GM10248 (cell line): ENCODE results near the gene CAMK2G.

Experiments
- CTCF ChIA-PET: fragments of 300-600 bp; sonication (Branson Sonifier 250); formaldehyde crosslinking; extraction: SDS; loops from one replicate; lab custom pipeline; 2021; ENCODE audit warnings: antibody characterized with exemption; lab: Yijun Ruan, JAX
- POLR2A ChIA-PET: fragments of 350-650 bp; sonication (Branson Sonifier 250); formaldehyde crosslinking; extraction: SDS; loops from one replicate; lab custom pipeline; 2020; ENCODE audit warnings: antibody characterized with exemption; lab: Yijun Ruan, JAX
- DNase-seq: peaks from one replicate; pipeline ENCODE4 v3.0.0; 2012; ENCODE audit errors: extremely low spot score
- TF ChIP-seq, protein P1 (sequence below): IDR thresholded peaks from 2 replicates; pipeline ENCODE4 v1.5.1; 2012; ENCODE audit warnings: mild to moderate bottlenecking, low read depth; ENCODE audit errors: extremely low read depth, missing control alignments, control extremely low read depth

CAMK2G gene

DNA sequence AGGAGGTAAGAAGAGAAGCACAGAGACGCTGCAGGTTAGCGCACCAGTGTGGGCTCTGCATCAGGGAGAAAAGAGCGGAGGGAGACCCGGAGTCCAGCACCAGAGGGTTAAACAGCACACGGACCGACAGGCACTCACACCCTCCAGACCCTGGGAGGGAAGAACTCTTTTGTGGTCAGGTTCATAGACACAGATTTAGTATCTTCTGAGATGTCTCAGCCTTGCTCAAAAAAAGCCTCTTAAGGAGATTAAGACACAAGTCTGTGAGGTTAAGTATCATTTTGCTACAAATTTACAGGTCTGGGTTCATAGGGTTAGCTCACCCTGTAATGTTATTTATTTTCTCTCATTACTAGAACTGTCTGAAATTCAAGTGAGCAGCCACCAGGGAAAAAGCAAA, 46.2 kb downstream of the CAMK2G start:
- no peak for DNase-seq
- ChIA-PET POLR2A (no interaction called here), CTCF (interaction anchor here (0.9 to 1.6 kb wide), 6 partner anchors 9 to 51 kb away, joined by 3 to 10 read pairs (median 3); no protein-coding TSS in a partner anchor)
- TF ChIP-seq, protein P1, sequence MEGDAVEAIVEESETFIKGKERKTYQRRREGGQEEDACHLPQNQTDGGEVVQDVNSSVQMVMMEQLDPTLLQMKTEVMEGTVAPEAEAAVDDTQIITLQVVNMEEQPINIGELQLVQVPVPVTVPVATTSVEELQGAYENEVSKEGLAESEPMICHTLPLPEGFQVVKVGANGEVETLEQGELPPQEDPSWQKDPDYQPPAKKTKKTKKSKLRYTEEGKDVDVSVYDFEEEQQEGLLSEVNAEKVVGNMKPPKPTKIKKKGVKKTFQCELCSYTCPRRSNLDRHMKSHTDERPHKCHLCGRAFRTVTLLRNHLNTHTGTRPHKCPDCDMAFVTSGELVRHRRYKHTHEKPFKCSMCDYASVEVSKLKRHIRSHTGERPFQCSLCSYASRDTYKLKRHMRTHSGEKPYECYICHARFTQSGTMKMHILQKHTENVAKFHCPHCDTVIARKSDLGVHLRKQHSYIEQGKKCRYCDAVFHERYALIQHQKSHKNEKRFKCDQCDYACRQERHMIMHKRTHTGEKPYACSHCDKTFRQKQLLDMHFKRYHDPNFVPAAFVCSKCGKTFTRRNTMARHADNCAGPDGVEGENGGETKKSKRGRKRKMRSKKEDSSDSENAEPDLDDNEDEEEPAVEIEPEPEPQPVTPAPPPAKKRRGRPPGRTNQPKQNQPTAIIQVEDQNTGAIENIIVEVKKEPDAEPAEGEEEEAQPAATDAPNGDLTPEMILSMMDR, result no peak

DNA sequence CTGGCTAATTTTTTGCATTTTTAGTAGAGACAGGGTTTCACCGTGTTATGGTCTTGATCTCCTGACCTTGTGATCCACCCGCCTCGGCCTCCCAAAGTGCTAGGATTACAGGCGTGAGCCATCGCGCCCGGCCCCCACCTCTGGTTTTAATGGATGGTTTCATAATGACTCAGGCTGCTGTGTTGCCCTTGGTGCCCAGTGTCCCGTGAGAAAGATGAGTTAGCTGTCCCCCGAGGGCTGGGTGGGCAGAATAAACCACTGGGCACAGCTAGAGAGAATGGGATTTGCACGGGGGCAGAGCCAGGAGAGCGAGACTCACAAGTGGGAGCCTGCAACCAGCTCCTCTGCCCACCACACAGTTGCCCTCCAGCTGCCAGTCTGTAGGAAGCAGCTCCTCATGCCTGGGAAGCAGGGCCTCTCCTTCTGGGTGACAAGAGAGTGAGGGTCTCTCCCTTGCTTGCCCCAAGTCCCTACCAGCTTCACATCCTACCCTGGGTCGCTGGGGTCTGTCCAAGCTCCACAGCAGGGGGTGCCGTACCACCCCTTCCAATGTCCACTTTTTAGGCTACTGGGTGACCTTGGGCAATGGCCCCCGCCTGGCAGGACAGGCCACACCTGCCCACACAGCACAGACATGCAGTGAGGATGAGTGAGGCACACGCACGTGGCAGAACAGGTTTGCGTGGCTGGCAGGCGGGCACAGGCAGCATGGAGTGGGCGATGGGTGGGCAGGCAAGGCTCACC, 46.8 kb downstream of the CAMK2G start:
- POLR2A ChIA-PET, result no interaction called here
- TF ChIP-seq, protein P1, result no peak
- CTCF ChIA-PET, result interaction anchor here (0.8 to 5.0 kb wide), 9 partner anchors 12 to 112 kb away, joined by 3 to 23 read pairs (median 3); no protein-coding TSS in a partner anchor
- DNase-seq, result no peak

DNA sequence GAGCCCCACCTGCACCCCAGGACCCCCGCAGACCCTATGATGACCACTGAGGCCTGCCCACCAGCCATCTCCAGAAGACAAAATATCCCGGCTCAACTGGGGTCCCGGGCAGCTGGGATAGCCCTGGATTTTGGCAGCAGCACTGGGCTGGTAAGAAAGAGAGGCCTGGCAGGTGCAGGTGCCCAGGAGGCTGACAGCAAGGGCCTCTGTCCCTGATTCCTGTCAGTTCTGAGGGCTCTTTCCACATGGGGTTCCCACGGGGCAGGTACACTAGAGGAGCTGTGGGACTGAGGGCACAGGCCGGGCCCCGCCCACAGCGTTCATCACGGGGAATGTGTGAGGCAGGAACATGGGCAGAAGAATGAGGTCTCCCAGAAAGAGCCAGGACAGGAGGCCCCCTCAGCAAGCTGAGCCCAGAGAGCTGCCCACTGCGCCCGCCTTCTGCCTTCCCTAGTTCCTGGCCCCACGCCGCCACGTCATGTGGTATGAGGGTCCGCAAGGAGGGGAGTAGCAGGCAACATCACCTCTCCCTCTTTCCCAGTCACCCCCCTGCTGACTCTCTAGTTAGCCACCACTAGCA, 50.1 kb downstream of the CAMK2G start:
- POLR2A ChIA-PET, result no interaction called here
- TF ChIP-seq, protein P1, result no peak
- DNase-seq, result no peak
- CTCF ChIA-PET, result interaction anchor here (5.0 kb wide), 1 partner anchor 9 kb away, joined by 23 read pairs; no protein-coding TSS in a partner anchor

DNA sequence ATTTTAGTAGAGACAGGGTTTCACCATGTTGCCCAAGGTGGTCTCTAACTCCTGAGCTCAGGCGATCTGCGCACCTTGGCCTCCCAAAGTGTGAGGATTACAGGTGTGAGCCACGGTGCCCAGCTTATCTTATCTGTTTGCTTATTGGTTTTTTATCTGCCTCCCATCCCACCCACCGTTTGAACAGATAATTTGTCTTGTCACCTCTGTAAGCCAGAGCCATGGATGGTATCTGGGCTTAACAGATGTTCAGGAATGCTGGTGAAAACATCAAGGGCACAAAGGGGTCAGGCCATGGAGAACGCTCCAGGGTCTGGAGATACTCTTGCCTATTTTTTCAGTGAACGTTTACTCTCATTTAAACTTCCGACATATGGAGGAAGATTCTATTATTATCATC, 51.0 kb downstream of the CAMK2G start:
- CTCF ChIA-PET, result interaction anchor here (1.2 to 5.0 kb wide), 3 partner anchors 8 to 117 kb away, joined by 3 to 23 read pairs (median 5); no protein-coding TSS in a partner anchor

DNA sequence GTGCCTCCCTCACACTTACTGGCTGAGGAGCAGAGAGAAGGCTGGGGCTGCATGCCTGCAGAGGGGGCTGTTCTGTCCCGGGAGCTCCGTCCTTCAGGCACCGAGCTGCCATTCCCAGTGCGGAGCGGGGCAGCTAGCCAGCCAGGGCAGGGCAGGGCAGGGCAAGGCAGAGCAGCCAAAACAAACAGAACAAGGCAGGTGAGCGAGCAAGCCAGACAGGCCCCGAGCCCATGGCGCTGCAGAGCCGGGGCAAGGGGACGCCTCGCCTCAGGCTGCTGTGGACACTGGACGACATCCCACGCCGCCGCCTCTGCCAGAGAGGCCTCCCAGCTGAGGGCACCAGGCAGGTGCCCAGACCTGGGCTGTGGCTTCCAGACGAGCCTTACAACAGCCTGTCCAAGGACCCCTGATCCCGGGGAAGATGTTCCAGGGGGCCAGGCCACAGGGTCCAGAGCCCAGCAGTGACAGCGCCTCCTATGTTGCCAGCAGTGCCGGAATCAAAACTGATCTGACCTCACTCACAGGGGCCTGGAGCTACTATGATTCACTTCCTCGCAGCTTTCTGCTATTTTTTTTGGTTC, 54.8 kb downstream of the CAMK2G start:
- POLR2A ChIA-PET, result interaction anchor here (0.5 kb wide), 1 partner anchor 64 kb away, joined by 3 read pairs; no protein-coding TSS in a partner anchor
- TF ChIP-seq, protein P1, result no peak
- CTCF ChIA-PET, result interaction anchor here (1.0 to 2.1 kb wide), 4 partner anchors 9 to 29 kb away, joined by 3 to 7 read pairs (median 3); no protein-coding TSS in a partner anchor
- no peak for DNase-seq

More for the DNA sequence above, 51.0 kb downstream of the CAMK2G start:
- POLR2A ChIA-PET, result no interaction called here
- TF ChIP-seq, protein P1, result no peak
- DNase-seq, result no peak

DNA sequence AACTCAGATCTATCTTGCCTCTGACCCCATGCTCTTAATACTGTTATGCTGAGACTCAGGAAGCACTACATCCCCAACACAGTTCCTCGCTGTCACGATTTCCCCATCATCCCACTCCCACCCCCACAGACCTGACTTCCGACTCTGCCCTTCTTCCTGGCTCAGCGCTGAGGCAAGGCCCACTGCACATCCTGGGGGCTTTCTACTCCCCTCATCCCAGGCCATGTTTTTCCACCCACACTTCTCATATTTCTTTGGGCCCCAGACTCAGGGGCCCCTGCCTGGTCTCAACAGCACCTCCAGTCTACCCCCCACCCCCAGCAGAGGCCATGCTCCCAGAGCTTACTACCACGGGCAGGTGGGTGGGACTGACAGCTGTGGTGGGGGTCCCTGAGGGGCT, 55.3 kb downstream of the CAMK2G start:
- POLR2A ChIA-PET, result no interaction called here
- no peak for DNase-seq
- CTCF ChIA-PET, result interaction anchor here (1.0 to 2.1 kb wide), 4 partner anchors 9 to 29 kb away, joined by 3 to 7 read pairs (median 3); no protein-coding TSS in a partner anchor
- TF ChIP-seq, protein P1, result no peak
